MM.1S (cell line): ENCODE measurements around the gene NEDD4L.

Experiments used
- DNase-seq: peaks from one replicate; pipeline ENCODE4 v3.0.0-alpha.2; 2015
- H2AFZ ChIP-seq: fragments of 300-600 bp; sonication (generic); 2 replicates; pipeline ENCODE4 v1.6.0; 2016; ENCODE audit warnings: antibody characterized with exemption, low read length
- H3F3A ChIP-seq: fragments of 300-600 bp; sonication (generic); 2 replicates; pipeline ENCODE4 v1.6.1; 2016; ENCODE audit warnings: mild to moderate bottlenecking, antibody characterized with exemption, low read length, moderate library complexity, mixed read lengths; ENCODE audit not compliant: insufficient read depth
- H3K27ac ChIP-seq: fragments of 300-600 bp; sonication (generic); 2 replicates; pipeline ENCODE4 v1.5.1; 2016; ENCODE audit warnings: mild to moderate bottlenecking, low read length
- H3K27me3 ChIP-seq: fragments of 300-600 bp; sonication (generic); replicated peaks from 2 replicates; pipeline ENCODE4 v1.6.0; 2016; ENCODE audit warnings: low read length; ENCODE audit not compliant: insufficient read depth
- H3K36me3 ChIP-seq: fragments of 300-600 bp; sonication (generic); replicated peaks from 2 replicates; pipeline ENCODE4 v1.6.1; 2016; ENCODE audit warnings: mild to moderate bottlenecking, low read length, mixed read lengths; ENCODE audit not compliant: insufficient read depth
- H3K4me1 ChIP-seq: fragments of 300-600 bp; sonication (generic); 2 replicates; pipeline ENCODE4 v1.6.1; 2016; ENCODE audit warnings: low read length, mixed read lengths
- H3K4me2 ChIP-seq: fragments of 300-600 bp; sonication (generic); 2 replicates; pipeline ENCODE4 v1.6.0; 2016; ENCODE audit warnings: low read depth, low read length
- H3K4me3 ChIP-seq: fragments of 300-600 bp; sonication (generic); 2 replicates; pipeline ENCODE4 v1.5.1; 2016; ENCODE audit warnings: low read length, mixed read lengths
- H3K79me2 ChIP-seq: fragments of 300-600 bp; sonication (generic); 2 replicates; pipeline ENCODE4 v1.6.1; 2016; ENCODE audit warnings: mixed run types, low read length, mixed read lengths
- H3K9ac ChIP-seq: fragments of 300-600 bp; sonication (generic); 2 replicates; pipeline ENCODE4 v1.6.1; 2016; ENCODE audit warnings: low read length, mixed read lengths
- H3K9me2 ChIP-seq: fragments of 300-600 bp; sonication (generic); replicated peaks from 2 replicates; pipeline ENCODE4 v1.6.1; 2016; ENCODE audit warnings: mild to moderate bottlenecking, low read length, mixed read lengths; ENCODE audit not compliant: insufficient read depth
- H3K9me3 ChIP-seq: fragments of 300-600 bp; sonication (generic); replicated peaks from 2 replicates; pipeline ENCODE4 v1.6.1; 2016; ENCODE audit warnings: mild to moderate bottlenecking, low read length, mixed read lengths; ENCODE audit not compliant: insufficient read depth
- H4K20me1 ChIP-seq: fragments of 300-600 bp; sonication (generic); 2 replicates; pipeline ENCODE4 v1.6.1; 2016; ENCODE audit warnings: mild to moderate bottlenecking, low read length, moderate library complexity, mixed read lengths; ENCODE audit not compliant: insufficient read depth
- CTCF ChIP-seq: fragments of 300-600 bp; sonication (generic); IDR thresholded peaks from 2 replicates; pipeline ENCODE4 v1.5.1; 2016; ENCODE audit warnings: antibody characterized with exemption, low read length, mixed read lengths
- EZH2 ChIP-seq: fragments of 300-600 bp; sonication (generic); optimal IDR thresholded peaks from 2 replicates; pipeline ENCODE3; 2017; ENCODE audit warnings: low read depth, mild to moderate bottlenecking, antibody characterized with exemption, low read length, mixed read lengths
- EZH2phosphoT487 ChIP-seq: fragments of 300-600 bp; sonication (generic); IDR thresholded peaks from 2 replicates; pipeline ENCODE4 v1.6.1; 2018; ENCODE audit warnings: antibody characterized with exemption, low read length

Gene NEDD4L

GRCh38 chr18:58381676-58382411, 337.8 kb downstream of the NEDD4L start:
- Histone ChIP-seq H3F3A (no peaks in the 10 kb centered on the region), H3K79me2 (no peaks in the 10 kb centered on the region), H4K20me1 (no peaks in the 10 kb centered on the region), H3K27me3 (no peaks in the 10 kb centered on the region), H3K9me3 (no peaks in the 10 kb centered on the region), H3K36me3 (no peaks in the 10 kb centered on the region), H3K9me2 (no peaks in the 10 kb centered on the region), H2AFZ (no peak overlapping the region), H3K4me3 (no peak overlapping the region), H3K4me2 (no peak overlapping the region), H3K9ac (no peak overlapping the region), H3K4me1 (no peaks in the 10 kb centered on the region), H3K27ac (no peak overlapping the region)
- TF ChIP-seq EZH2phosphoT487 (no peak), EZH2 (no peak), CTCF (no peak)
- no peak for DNase-seq

- no peaks in the 10 kb centered on the region for H3K79me2 ChIP-seq
- H3K4me3 ChIP-seq, result no peak overlapping the region
- H3F3A ChIP-seq, result no peaks in the 10 kb centered on the region
- no peak overlapping the region for H3K27ac ChIP-seq
- no peaks in the 10 kb centered on the region for H3K27me3 ChIP-seq
- H2AFZ ChIP-seq, result no peak overlapping the region
- H3K36me3 ChIP-seq, result no peaks in the 10 kb centered on the region
- DNase-seq, result no peak
- H3K9ac ChIP-seq, result no peak overlapping the region
- H3K4me1 ChIP-seq, result no peaks in the 10 kb centered on the region
- H3K9me3 ChIP-seq, result no peaks in the 10 kb centered on the region
- no peaks in the 10 kb centered on the region for H4K20me1 ChIP-seq
- no peak overlapping the region for H3K4me2 ChIP-seq
- H3K9me2 ChIP-seq, result no peaks in the 10 kb centered on the region
- TF ChIP-seq EZH2phosphoT487, result no peak
- no peak for TF ChIP-seq EZH2
Measured at GRCh38 chr18:58382446-58382845, 338.4 kb downstream of the NEDD4L start.

GRCh38 chr18:58385472-58385871, 341.4 kb downstream of the NEDD4L start:
- no peaks in the 10 kb centered on the region for H3K9me3 ChIP-seq
- H3K27me3 ChIP-seq, result no peaks in the 10 kb centered on the region
- no peaks in the 10 kb centered on the region for H4K20me1 ChIP-seq
- H2AFZ ChIP-seq, result no peak overlapping the region
- H3K9me2 ChIP-seq, result no peaks in the 10 kb centered on the region
- H3F3A ChIP-seq, result no peaks in the 10 kb centered on the region
- H3K36me3 ChIP-seq, result no peaks in the 10 kb centered on the region
- no peak overlapping the region for H3K4me2 ChIP-seq
- H3K27ac ChIP-seq, result no peak overlapping the region
- H3K9ac ChIP-seq, result no peak overlapping the region
- TF ChIP-seq EZH2phosphoT487 (no peak), EZH2 (no peak), CTCF (no peak)
- no peak overlapping the region for H3K4me3 ChIP-seq
- DNase-seq, result no peak
- no peaks in the 10 kb centered on the region for H3K4me1 ChIP-seq
- H3K79me2 ChIP-seq, result no peaks in the 10 kb centered on the region

- no peaks in the 10 kb centered on the region for H3F3A ChIP-seq
- no peak overlapping the region for H3K4me3 ChIP-seq
- DNase-seq, result no peak
- H3K9me2 ChIP-seq, result no peaks in the 10 kb centered on the region
- H3K27ac ChIP-seq, result no peak overlapping the region
- no peak overlapping the region for H2AFZ ChIP-seq
- no peaks in the 10 kb centered on the region for H3K79me2 ChIP-seq
- H3K4me2 ChIP-seq, result no peak overlapping the region
- no peaks in the 10 kb centered on the region for H3K27me3 ChIP-seq
- no peaks in the 10 kb centered on the region for H3K36me3 ChIP-seq
- H3K9me3 ChIP-seq, result no peaks in the 10 kb centered on the region
- no peaks in the 10 kb centered on the region for H4K20me1 ChIP-seq
- TF ChIP-seq CTCF, result no peak
- TF ChIP-seq EZH2phosphoT487, result no peak
- no peak for TF ChIP-seq EZH2
- H3K9ac ChIP-seq, result no peak overlapping the region
- no peaks in the 10 kb centered on the region for H3K4me1 ChIP-seq
Measured at GRCh38 chr18:58386780-58387179, 342.8 kb downstream of the NEDD4L start.
